Smooth muscle cell (in vitro differentiated cells): Measurements from ENCODE around the gene TRMT61B. TPM values are rescaled to one million over a fixed set of nuclear protein-coding genes. Genes with fewer than 3 reads are reported as not detected.

Source experiments
- DNase-seq: peaks from one replicate; lab custom pipeline; 2025; ENCODE audit not compliant: unreplicated experiment; lab: John Stamatoyannopoulos, UW
- H2AFZ ChIP-seq: fragments of 200-600 bp; sonication (generic); 2 replicates; pipeline ENCODE4 v1.6.0; 2016; ENCODE audit warnings: antibody characterized with exemption, low read depth, mild to moderate bottlenecking
- H3F3A ChIP-seq: fragments of 200-600 bp; sonication (generic); 2 replicates; pipeline ENCODE4 v1.6.0; 2017; ENCODE audit warnings: antibody characterized with exemption, low read depth
- H3K27ac ChIP-seq: fragments of 200-600 bp; sonication (generic); 2 replicates; pipeline ENCODE4 v1.5.1; 2016; ENCODE audit warnings: low read depth, mild to moderate bottlenecking
- H3K27me3 ChIP-seq: fragments of 200-600 bp; sonication (generic); 2 replicates; pipeline ENCODE4 v1.6.1; 2016; ENCODE audit warnings: low read depth, mild to moderate bottlenecking
- H3K36me3 ChIP-seq: fragments of 200-600 bp; sonication (generic); 2 replicates; pipeline ENCODE4 v1.5.1; 2016; ENCODE audit warnings: low read depth
- H3K4me1 ChIP-seq: fragments of 200-600 bp; sonication (generic); 2 replicates; pipeline ENCODE4 v1.5.1; 2016; ENCODE audit warnings: low read depth
- H3K4me2 ChIP-seq: fragments of 200-600 bp; sonication (generic); 2 replicates; pipeline ENCODE4 v1.6.0; 2016; ENCODE audit warnings: mild to moderate bottlenecking
- H3K4me3 ChIP-seq: fragments of 200-600 bp; sonication (generic); 2 replicates; pipeline ENCODE4 v1.5.1; 2016; ENCODE audit warnings: mild to moderate bottlenecking
- H3K79me2 ChIP-seq: fragments of 200-600 bp; sonication (generic); 2 replicates; pipeline ENCODE4 v1.6.0; 2016; ENCODE audit warnings: low read depth, mild to moderate bottlenecking
- H3K9ac ChIP-seq: fragments of 200-600 bp; sonication (generic); 2 replicates; pipeline ENCODE4 v1.6.0; 2016; ENCODE audit warnings: low read depth
- H3K9me3 ChIP-seq: fragments of 200-600 bp; sonication (generic); replicated peaks from 2 replicates; pipeline ENCODE4 v1.5.1; 2016; ENCODE audit warnings: low read depth
- H4K20me1 ChIP-seq: fragments of 200-600 bp; sonication (generic); 2 replicates; pipeline ENCODE4 v1.6.0; 2016; ENCODE audit warnings: low read depth
- WGBS: methylation state at CpG from one replicate; pipeline ENCODE4 v1.1.7; 2016; ENCODE audit warnings: low lambda C conversion rate; 5-methylcytosine and 5-hydroxymethylcytosine counted together
- polyA plus RNA-seq: library from polyadenylated mRNA; unstranded; fragments of >200 nt; fragmentation: Nextera tagmentation; extraction: Ambion mirVana; gene quantifications from 2 replicates; pipeline ENCODE4 v1.2.1, GENCODE V29; 2016
- small RNA-seq: library from RNA; depleted of rRNA; stranded (forward); fragments of <200 nt; gene quantifications from one replicate; pipeline ENCODE3, GENCODE V24; 2014
- total RNA-seq: library from RNA; depleted of rRNA; stranded (reverse); fragments of >200 nt; gene quantifications from 2 replicates; pipeline ENCODE4 v1.2.3, GENCODE V29; 2014
- TF ChIP-seq, protein P1 (sequence below): fragments of 200-600 bp; sonication (generic); IDR thresholded peaks from 2 replicates; pipeline ENCODE4 v1.5.1; 2017; ENCODE audit warnings: borderline replicate concordance, mild to moderate bottlenecking, antibody characterized with exemption; ENCODE audit not compliant: insufficient read depth, poor library complexity, severe bottlenecking

Gene TRMT61B
- total and polyA plus RNA-seq, 2 experiments from 2014 or later, result 6.5 to 8.5 TPM

DNA sequence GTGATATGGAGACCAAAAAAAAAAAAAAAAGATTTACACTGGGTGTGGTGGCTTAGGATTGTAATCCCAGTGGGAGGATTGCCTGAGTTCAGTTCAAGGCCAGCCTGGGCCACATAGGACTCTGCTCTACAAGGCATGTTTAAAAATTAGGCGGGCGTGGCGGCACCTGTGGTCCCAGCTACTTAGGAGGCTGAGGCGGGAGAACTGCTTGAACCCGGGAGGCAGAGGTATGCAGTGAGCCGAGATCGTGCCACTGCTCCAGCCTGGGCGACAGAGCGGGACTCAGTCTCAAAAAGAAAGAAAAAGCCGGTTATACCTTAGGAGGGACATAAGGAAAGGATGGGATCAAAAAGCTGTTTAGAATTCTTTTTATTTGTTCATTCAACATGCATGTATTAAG lies 60.2 kb downstream of the TRMT61B start:
- no peaks in the 10 kb centered on the region for H3F3A ChIP-seq
- H3K9ac ChIP-seq, result no peak overlapping the region
- peaks cover 3% of the 10 kb centered on the region for H4K20me1 ChIP-seq
- H3K27ac ChIP-seq, result no peak overlapping the region
- no peak for DNase-seq
- TF ChIP-seq, protein P1, sequence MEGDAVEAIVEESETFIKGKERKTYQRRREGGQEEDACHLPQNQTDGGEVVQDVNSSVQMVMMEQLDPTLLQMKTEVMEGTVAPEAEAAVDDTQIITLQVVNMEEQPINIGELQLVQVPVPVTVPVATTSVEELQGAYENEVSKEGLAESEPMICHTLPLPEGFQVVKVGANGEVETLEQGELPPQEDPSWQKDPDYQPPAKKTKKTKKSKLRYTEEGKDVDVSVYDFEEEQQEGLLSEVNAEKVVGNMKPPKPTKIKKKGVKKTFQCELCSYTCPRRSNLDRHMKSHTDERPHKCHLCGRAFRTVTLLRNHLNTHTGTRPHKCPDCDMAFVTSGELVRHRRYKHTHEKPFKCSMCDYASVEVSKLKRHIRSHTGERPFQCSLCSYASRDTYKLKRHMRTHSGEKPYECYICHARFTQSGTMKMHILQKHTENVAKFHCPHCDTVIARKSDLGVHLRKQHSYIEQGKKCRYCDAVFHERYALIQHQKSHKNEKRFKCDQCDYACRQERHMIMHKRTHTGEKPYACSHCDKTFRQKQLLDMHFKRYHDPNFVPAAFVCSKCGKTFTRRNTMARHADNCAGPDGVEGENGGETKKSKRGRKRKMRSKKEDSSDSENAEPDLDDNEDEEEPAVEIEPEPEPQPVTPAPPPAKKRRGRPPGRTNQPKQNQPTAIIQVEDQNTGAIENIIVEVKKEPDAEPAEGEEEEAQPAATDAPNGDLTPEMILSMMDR, result no peak
- peak overlapping the region; percentile 72 for H3K4me3 ChIP-seq
- no peaks in the 10 kb centered on the region for H3K79me2 ChIP-seq
- 74% methylated on average over 10 of the region's 10 CpGs for WGBS
- H3K9me3 ChIP-seq, result no peaks in the 10 kb centered on the region
- no peaks in the 10 kb centered on the region for H3K27me3 ChIP-seq
- no peaks in the 10 kb centered on the region for H3K4me1 ChIP-seq
- no peak overlapping the region for H2AFZ ChIP-seq
- H3K36me3 ChIP-seq, result no peaks in the 10 kb centered on the region
- H3K4me2 ChIP-seq, result peak overlapping the region; percentile 99

DNA sequence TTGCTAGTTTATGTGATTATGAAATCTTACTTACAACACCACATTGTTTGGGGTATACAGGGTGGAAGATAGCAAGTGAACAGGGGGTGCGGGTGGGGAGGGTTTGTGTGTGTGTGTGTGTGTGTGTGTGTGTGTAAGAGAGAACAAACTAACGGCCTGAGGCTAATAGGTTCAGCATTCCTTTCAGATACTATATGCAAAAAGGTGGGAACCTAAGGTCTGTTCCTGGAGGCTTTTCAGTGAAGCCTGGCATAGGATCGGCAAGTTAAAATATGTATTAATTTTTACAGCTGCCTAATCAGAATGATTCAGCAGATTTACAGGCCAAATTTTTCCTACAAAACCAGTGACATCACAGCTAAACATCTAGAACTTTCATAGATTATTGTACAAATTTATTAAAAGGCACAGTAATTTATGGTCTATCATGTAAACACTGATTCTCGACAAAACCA lies 67.1 kb downstream of the TRMT61B start:
- H3K9me3 ChIP-seq, result no peaks in the 10 kb centered on the region
- H3K4me3 ChIP-seq, result no peak overlapping the region
- DNase-seq, result no peak
- no peak overlapping the region for H3K4me2 ChIP-seq
- peaks cover 8% of the 10 kb centered on the region for H3K36me3 ChIP-seq
- peak overlapping the region; percentile 8 for H3K9ac ChIP-seq
- peaks cover 22% of the 10 kb centered on the region for H3K79me2 ChIP-seq
- no peaks in the 10 kb centered on the region for H3F3A ChIP-seq
- H3K27ac ChIP-seq, result peak overlapping the region; percentile 78
- H4K20me1 ChIP-seq, result peaks cover 47% of the 10 kb centered on the region
- no peak overlapping the region for H2AFZ ChIP-seq
- H3K4me1 ChIP-seq, result no peaks in the 10 kb centered on the region
- TF ChIP-seq, protein P1, result no peak
- H3K27me3 ChIP-seq, result no peaks in the 10 kb centered on the region
- WGBS, result 67% methylated on average over 4 of the region's 4 CpGs

DNA sequence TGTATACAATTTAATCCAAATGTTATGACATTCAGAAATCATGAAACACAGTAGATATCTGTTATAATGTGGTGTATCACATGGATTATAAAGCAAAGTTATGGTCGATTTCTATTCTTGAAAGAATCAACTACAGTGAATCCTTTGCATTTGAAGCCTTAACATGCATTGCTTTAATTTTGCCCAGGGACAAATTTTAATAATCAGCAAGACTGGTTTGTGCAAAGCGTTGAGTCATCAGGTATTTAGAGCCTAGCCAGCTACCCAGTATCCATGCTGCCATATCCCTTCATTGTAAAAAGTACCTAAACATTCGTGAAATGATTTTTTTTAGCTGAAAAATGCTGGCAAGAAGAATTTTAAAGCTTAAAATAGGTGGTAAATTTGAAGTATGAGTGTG lies 68.4 kb downstream of the TRMT61B start:
- H3F3A ChIP-seq, result no peaks in the 10 kb centered on the region
- H3K4me1 ChIP-seq, result no peaks in the 10 kb centered on the region
- peaks cover 60% of the 10 kb centered on the region for H4K20me1 ChIP-seq
- DNase-seq, result no peak
- no peak overlapping the region for H3K4me2 ChIP-seq
- peak overlapping the region; percentile 78 for H3K27ac ChIP-seq
- WGBS, result 73% methylated on average over 3 of the region's 3 CpGs
- H3K9ac ChIP-seq, result no peak overlapping the region
- no peaks in the 10 kb centered on the region for H3K9me3 ChIP-seq
- TF ChIP-seq, protein P1, result no peak
- H3K4me3 ChIP-seq, result no peak overlapping the region
- H3K79me2 ChIP-seq, result peaks cover 34% of the 10 kb centered on the region
- no peaks in the 10 kb centered on the region for H3K27me3 ChIP-seq
- H2AFZ ChIP-seq, result no peak overlapping the region
- H3K36me3 ChIP-seq, result peaks cover 10% of the 10 kb centered on the region

Small RNAs within 50 kb of the gene (small RNA-seq; reads per million reads assigned to genes)
- 1,470 reads per million, percentile 100 among the genes with 10 or more reads in this experiment for gene SNORD92

Other genes with a start within 250 kb of the TRMT61B start
- gene PPP1CB, start 118.5 kb downstream of the TRMT61B start, total RNA-seq, result 193 and 224 TPM in 2 replicates
- gene PPP1CB, start 118.5 kb downstream of the TRMT61B start, polyA plus RNA-seq, result 66.8 and 92.0 TPM in 2 replicates
- gene SPDYA, start 59.5 kb downstream of the TRMT61B start, total RNA-seq, result 1.2 and 1.9 TPM in 2 replicates
- gene SPDYA, start 59.5 kb downstream of the TRMT61B start, polyA plus RNA-seq, result 0.56 and 1.9 TPM in 2 replicates
- gene WDR43, start 24.4 kb upstream of the TRMT61B start, total RNA-seq, result 37.8 and 44.9 TPM in 2 replicates
- 12.5 and 27.5 TPM in 2 replicates for gene WDR43, start 24.4 kb upstream of the TRMT61B start, polyA plus RNA-seq
- 0.09 and 0.72 TPM in 2 replicates for gene TOGARAM2, start 111.0 kb upstream of the TRMT61B start, total RNA-seq
- 1.1 and 1.9 TPM in 2 replicates for gene TOGARAM2, start 111.0 kb upstream of the TRMT61B start, polyA plus RNA-seq
- not detected in 2 replicates for gene PCARE, start 204.2 kb upstream of the TRMT61B start, total RNA-seq
- not detected in 2 replicates for gene PCARE, start 204.2 kb upstream of the TRMT61B start, polyA plus RNA-seq
- 18.9 and 27.1 TPM in 2 replicates for gene CLIP4, start 245.1 kb upstream of the TRMT61B start, total RNA-seq
- gene CLIP4, start 245.1 kb upstream of the TRMT61B start, polyA plus RNA-seq, result 5.7 and 12.5 TPM in 2 replicates